Heart left ventricle (tissue), 13 donors: Measurements from ENCODE around the gene HOTAIR.

ENCODE experiments used
- CTCF ChIP-seq, 12 donors: fragments of 200-600 bp; sonication (generic) in 4 of 12; IDR thresholded peaks; one replicate each; pipeline versions ENCODE4 v1.5.0 to v1.8.0; 2018 to 2022; ENCODE audit warnings: antibody characterized with exemption in 12 of 12, mild to moderate bottlenecking in 5 of 12
- POLR2A ChIP-seq, 2 donors: fragments of 450-650 bp; IDR thresholded peaks; one replicate each; pipeline ENCODE4 v1.6.1; 2017; ENCODE audit warnings: antibody characterized with exemption in 2 of 2, mild to moderate bottlenecking in 2 of 2, moderate library complexity in 2 of 2
- donor health status: ischemic (EF 13 %, LVEDD 7.1; RV severe dilation, severe dysfunction).
- donor health status: DM: no; HTN: yes; CAD: no.
- donor health status: DM: no; HTN: no; CAD: no.
- donor health status: ischemic (EF 25% LVEDD 6.9; RV normal size, moderate dysfunction).
- donor health status: ischemic (EF 25% LVEDD 5.7; RV mildly dilated, moderate dysfunction).
- donor health status: ischemic (EF 35%, LVEDD 5.7; RV mildly dilated, moderate dysfunction).
- donor health status: nonischemic (EF 11% LVEDD 7.7; RV severe dilation, severe dysfunction).
- donor health status: DM: yes; HTN: yes; CAD: no.
- donor health status: PGD.
- donor health status: ischemic (EF 29% LVEDD 5.4; RV normal size, mild dysfunction).
- donor health status: nonischemic (EF 23%, LVEDD 6.1; RV moderate dilation, normal function).

- no peak for TF ChIP-seq POLR2A (IDR thresholded peaks at IDR 0.05)
- TF ChIP-seq CTCF (IDR thresholded peaks at IDR 0.05), result no peak
These were observed 1.3 kb downstream of the HOTAIR start for GRCh38 chr12:53973236-53974042.
